WTC11 (cell line): ENCODE data around the gene CTIF. TPM values are rescaled to one million over a fixed set of nuclear protein-coding genes. Genes with fewer than 3 reads are reported as not detected.

Experiments
- ATAC-seq: fragments of 200-7000 bp; cut with Tn5 transposase; 2 replicates; pipeline ENCODE4 v1.10.0; 2021; ENCODE audit warnings: mild to moderate bottlenecking, moderate library complexity
- CTCF ChIA-PET: fragments of 300-600 bp; sonication (Branson Sonifier 250); formaldehyde crosslinking; loops from one replicate; lab custom pipeline; 2021; ENCODE audit warnings: antibody characterized with exemption; lab: Charles Lee
- POLR2A ChIA-PET: fragments of 350-600 bp; sonication (Branson Sonifier 250); formaldehyde crosslinking; loops from one replicate; lab custom pipeline; 2021; ENCODE audit warnings: antibody characterized with exemption; lab: Charles Lee
- DNase-seq: peaks from one replicate; pipeline ENCODE4 v3.0.0; 2021; ENCODE audit warnings: low spot score
- H3K27ac Mint-ChIP-seq: 2 replicates; pipeline ENCODE4 v1.8.0; 2021; ENCODE audit warnings: mixed read lengths
- H3K27me3 Mint-ChIP-seq: 2 replicates; pipeline ENCODE4 v1.8.0; 2021; ENCODE audit warnings: low read depth, mild to moderate bottlenecking, moderate library complexity, mixed read lengths
- H3K36me3 Mint-ChIP-seq: 2 replicates; pipeline ENCODE4 v1.8.0; 2021; ENCODE audit warnings: mixed read lengths
- H3K4me1 Mint-ChIP-seq: 2 replicates; pipeline ENCODE4 v1.8.0; 2022; ENCODE audit warnings: mixed read lengths
- H3K4me3 Mint-ChIP-seq: 2 replicates; pipeline ENCODE4 v1.8.0; 2021; ENCODE audit warnings: mild to moderate bottlenecking, moderate library complexity, mixed read lengths
- H3K9me3 Mint-ChIP-seq: 2 replicates; pipeline ENCODE4 v1.8.0; 2021; ENCODE audit warnings: mixed read lengths
- FOXK1 ChIP-seq: sonication (generic); formaldehyde crosslinking; IDR thresholded peaks from 2 replicates; pipeline ENCODE4 v1.8.0; 2022; ENCODE audit warnings: mild to moderate bottlenecking, moderate library complexity, missing genetic modification reagents
- HMGXB4 ChIP-seq: sonication (generic); formaldehyde crosslinking; IDR thresholded peaks from 2 replicates; pipeline ENCODE4 v1.8.1; 2023; ENCODE audit warnings: mild to moderate bottlenecking, moderate library complexity, missing genetic modification reagents
- NFE2L1 ChIP-seq: sonication (generic); formaldehyde crosslinking; IDR thresholded peaks from 2 replicates; pipeline ENCODE4 v1.8.1; 2023; ENCODE audit warnings: missing genetic modification reagents
- NR1H2 ChIP-seq: sonication (generic); formaldehyde crosslinking; IDR thresholded peaks from 2 replicates; pipeline ENCODE4 v1.9.0; 2021; ENCODE audit warnings: mild to moderate bottlenecking, moderate library complexity, missing genetic modification reagents
- OVOL2 ChIP-seq: fragments of 250-450 bp; sonication (Bioruptor Pico); IDR thresholded peaks from 2 replicates; pipeline ENCODE4 v1.9.0; 2021; ENCODE audit warnings: mild to moderate bottlenecking, borderline replicate concordance
- SOX15 ChIP-seq: fragments of 250-450 bp; sonication (Bioruptor Pico); IDR thresholded peaks from 2 replicates; pipeline ENCODE4 v1.9.0; 2021; ENCODE audit warnings: mild to moderate bottlenecking
- USF1 ChIP-seq: sonication (generic); formaldehyde crosslinking; IDR thresholded peaks from 2 replicates; pipeline ENCODE4 v1.8.0; 2022; ENCODE audit warnings: mild to moderate bottlenecking, missing genetic modification reagents
- ZBTB21 ChIP-seq: sonication (generic); formaldehyde crosslinking; IDR thresholded peaks from 2 replicates; pipeline ENCODE4 v1.8.1; 2023; ENCODE audit warnings: mild to moderate bottlenecking, missing genetic modification reagents, borderline replicate concordance
- ZNF138 ChIP-seq: sonication (generic); formaldehyde crosslinking; conservative IDR thresholded peaks from 2 replicates; pipeline ENCODE4 v1.8.1; 2022; ENCODE audit warnings: mild to moderate bottlenecking, moderate library complexity, missing genetic modification reagents
- ZNF281 ChIP-seq: sonication (generic); formaldehyde crosslinking; IDR thresholded peaks from 2 replicates; pipeline ENCODE4 v1.8.0; 2023; ENCODE audit warnings: mild to moderate bottlenecking, missing genetic modification reagents
- ZNF317 ChIP-seq: sonication (generic); formaldehyde crosslinking; IDR thresholded peaks from 2 replicates; pipeline ENCODE4 v1.8.1; 2023; ENCODE audit warnings: low read depth, mild to moderate bottlenecking, moderate library complexity, missing genetic modification reagents, borderline replicate concordance
- ZNF396 ChIP-seq: fragments of 250-450 bp; sonication (Bioruptor Pico); IDR thresholded peaks from 2 replicates; pipeline ENCODE4 v1.8.0; 2021; ENCODE audit warnings: mild to moderate bottlenecking, moderate library complexity, borderline replicate concordance
- ZNF423 ChIP-seq: fragments of 250-450 bp; sonication (Bioruptor Pico); IDR thresholded peaks from 2 replicates; pipeline ENCODE4 v2.1.2; 2022; ENCODE audit warnings: mild to moderate bottlenecking, moderate library complexity
- total RNA-seq: library from RNA; stranded (reverse); gene quantifications from 3 replicates; pipeline ENCODE4 v1.2.3, GENCODE V29; 2021
- TF ChIP-seq, protein P1 (sequence below): sonication (generic); formaldehyde crosslinking; IDR thresholded peaks from 2 replicates; pipeline ENCODE4 v1.8.1; 2022; ENCODE audit warnings: low read depth, mild to moderate bottlenecking, moderate library complexity, missing genetic modification reagents, borderline replicate concordance
- TF ChIP-seq, protein P2 (sequence below): sonication (generic); formaldehyde crosslinking; conservative IDR thresholded peaks from 2 replicates; pipeline ENCODE4 v1.8.1; 2022; ENCODE audit warnings: mild to moderate bottlenecking, missing genetic modification reagents
- TF ChIP-seq, protein P3 (sequence below): fragments of 250-450 bp; sonication (Bioruptor Pico); IDR thresholded peaks from 2 replicates; pipeline ENCODE4 v1.9.0; 2021; ENCODE audit warnings: moderate library complexity, mild to moderate bottlenecking, inconsistent platforms, borderline replicate concordance

CTIF gene
- total RNA-seq, 1 experiment from 2014 or later = 28.5 TPM

DNA sequence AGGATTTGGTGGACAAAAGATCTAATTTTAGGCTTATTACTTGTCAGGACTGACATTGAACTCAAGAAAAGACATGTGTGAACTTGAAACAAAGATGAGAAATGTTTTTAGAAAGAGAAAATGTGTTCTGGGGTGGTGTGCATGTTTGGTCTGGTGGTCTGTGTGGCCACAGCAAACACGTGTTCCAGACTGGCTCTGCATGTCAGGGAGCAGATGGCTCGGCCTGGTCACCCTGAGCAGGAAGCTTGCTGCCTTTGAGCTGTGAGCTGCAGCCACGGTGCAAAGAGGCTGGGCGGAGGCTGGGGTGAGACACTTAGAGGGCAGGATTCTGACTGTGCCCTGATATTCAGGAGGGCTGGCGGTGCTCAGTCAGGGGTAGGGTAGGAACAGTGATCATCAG is 186.1 kb downstream of the CTIF start:
- TF ChIP-seq, protein P1, sequence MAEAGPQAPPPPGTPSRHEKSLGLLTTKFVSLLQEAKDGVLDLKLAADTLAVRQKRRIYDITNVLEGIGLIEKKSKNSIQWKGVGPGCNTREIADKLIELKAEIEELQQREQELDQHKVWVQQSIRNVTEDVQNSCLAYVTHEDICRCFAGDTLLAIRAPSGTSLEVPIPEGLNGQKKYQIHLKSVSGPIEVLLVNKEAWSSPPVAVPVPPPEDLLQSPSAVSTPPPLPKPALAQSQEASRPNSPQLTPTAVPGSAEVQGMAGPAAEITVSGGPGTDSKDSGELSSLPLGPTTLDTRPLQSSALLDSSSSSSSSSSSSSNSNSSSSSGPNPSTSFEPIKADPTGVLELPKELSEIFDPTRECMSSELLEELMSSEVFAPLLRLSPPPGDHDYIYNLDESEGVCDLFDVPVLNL (CRISPR knock-in tag) = no peak
- TF ChIP-seq ZNF396 = no peak
- TF ChIP-seq ZNF423 (CRISPR knock-in tag) = no peak
- no peak for TF ChIP-seq ZBTB21 (CRISPR knock-in tag)
- TF ChIP-seq ZNF138 (CRISPR knock-in tag) = no peak
- TF ChIP-seq ZNF317 (CRISPR knock-in tag) = no peak
- no peak for TF ChIP-seq USF1
- no peak overlapping the region for H3K27ac Mint-ChIP-seq
- ChIA-PET POLR2A (no interaction called here), CTCF (interaction anchor here (0.6 to 1.3 kb wide), 2 partner anchors 14 to 575 kb away, joined by 3 to 5 read pairs; no protein-coding TSS in a partner anchor)
- no peaks in the 10 kb centered on the region for H3K9me3 Mint-ChIP-seq
- H3K4me1 Mint-ChIP-seq = no peaks in the 10 kb centered on the region
- no peaks in the 10 kb centered on the region for H3K27me3 Mint-ChIP-seq
- no peak overlapping the region for H3K4me3 Mint-ChIP-seq
- ATAC-seq (no peak), DNase-seq (no peak)
- H3K36me3 Mint-ChIP-seq = no peaks in the 10 kb centered on the region

DNA sequence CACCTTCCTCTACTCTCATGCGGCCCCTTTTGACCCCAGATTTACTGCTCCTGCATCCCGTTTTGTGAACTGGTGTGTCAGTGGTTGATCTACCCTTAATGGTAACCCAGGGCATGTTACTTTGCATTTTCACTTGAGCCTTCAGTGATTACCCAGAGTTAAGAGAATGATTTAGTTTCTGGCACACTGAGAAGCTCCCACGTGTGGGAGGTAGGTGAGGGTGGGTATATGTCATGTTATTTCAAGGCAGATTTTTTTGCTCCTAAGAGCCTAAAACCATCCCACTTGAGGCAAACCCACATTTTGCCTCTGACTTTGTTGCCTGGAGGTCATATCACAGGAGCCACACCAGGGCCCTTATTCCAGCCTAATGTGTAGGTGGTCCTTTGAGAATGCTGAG is 186.7 kb downstream of the CTIF start:
- H3K4me1 Mint-ChIP-seq = no peaks in the 10 kb centered on the region
- POLR2A ChIA-PET = no interaction called here
- DNase-seq = no peak
- no peaks in the 10 kb centered on the region for H3K27me3 Mint-ChIP-seq
- no peak overlapping the region for H3K27ac Mint-ChIP-seq
- TF ChIP-seq OVOL2 (CRISPR knock-in tag) = no peak
- no peak for TF ChIP-seq NFE2L1 (CRISPR knock-in tag)
- no peak for TF ChIP-seq NR1H2 (CRISPR knock-in tag)
- no peak for TF ChIP-seq SOX15 (CRISPR knock-in tag)
- TF ChIP-seq, protein P2, sequence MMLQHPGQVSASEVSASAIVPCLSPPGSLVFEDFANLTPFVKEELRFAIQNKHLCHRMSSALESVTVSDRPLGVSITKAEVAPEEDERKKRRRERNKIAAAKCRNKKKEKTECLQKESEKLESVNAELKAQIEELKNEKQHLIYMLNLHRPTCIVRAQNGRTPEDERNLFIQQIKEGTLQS (CRISPR knock-in tag) = no peak
- TF ChIP-seq HMGXB4 (CRISPR knock-in tag) = no peak
- TF ChIP-seq, protein P3, sequence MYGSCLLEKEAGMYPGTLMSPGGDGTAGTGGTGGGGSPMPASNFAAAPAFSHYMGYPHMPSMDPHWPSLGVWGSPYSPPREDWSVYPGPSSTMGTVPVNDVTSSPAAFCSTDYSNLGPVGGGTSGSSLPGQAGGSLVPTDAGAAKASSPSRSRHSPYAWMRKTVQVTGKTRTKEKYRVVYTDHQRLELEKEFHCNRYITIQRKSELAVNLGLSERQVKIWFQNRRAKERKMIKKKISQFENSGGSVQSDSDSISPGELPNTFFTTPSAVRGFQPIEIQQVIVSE (CRISPR knock-in tag) = no peak
- TF ChIP-seq ZNF281 (CRISPR knock-in tag) = no peak
- TF ChIP-seq FOXK1 = no peak
- TF ChIP-seq, all 79 proteins: peak for 0
- H3K4me3 Mint-ChIP-seq = no peak overlapping the region
- no peaks in the 10 kb centered on the region for H3K36me3 Mint-ChIP-seq
- ATAC-seq = no peak
- no peaks in the 10 kb centered on the region for H3K9me3 Mint-ChIP-seq
- CTCF ChIA-PET = interaction anchor here (0.6 kb wide), 1 partner anchor 575 kb away, joined by 3 read pairs; no protein-coding TSS in a partner anchor
